ENCODE measurements around the gene SLC35E2B. TPM values are rescaled to one million over a fixed set of nuclear protein-coding genes. Genes with fewer than 3 reads are reported as not detected.

SLC35E2B gene
- total and polyA plus RNA-seq, 3 donors from 2014 or later, result 25.9 to 50.0 (median 48.8) TPM

GRCh38 chr1:1672181-1672965 lies 20.2 kb downstream of the SLC35E2B start:
- no peak overlapping the region for H3K4me3 ChIP-seq
- no peaks in the 10 kb centered on the region for H3K9me3 ChIP-seq
- TF ChIP-seq POLR2A (IDR thresholded peaks at IDR 0.05), result no peak
- TF ChIP-seq, protein P1, sequence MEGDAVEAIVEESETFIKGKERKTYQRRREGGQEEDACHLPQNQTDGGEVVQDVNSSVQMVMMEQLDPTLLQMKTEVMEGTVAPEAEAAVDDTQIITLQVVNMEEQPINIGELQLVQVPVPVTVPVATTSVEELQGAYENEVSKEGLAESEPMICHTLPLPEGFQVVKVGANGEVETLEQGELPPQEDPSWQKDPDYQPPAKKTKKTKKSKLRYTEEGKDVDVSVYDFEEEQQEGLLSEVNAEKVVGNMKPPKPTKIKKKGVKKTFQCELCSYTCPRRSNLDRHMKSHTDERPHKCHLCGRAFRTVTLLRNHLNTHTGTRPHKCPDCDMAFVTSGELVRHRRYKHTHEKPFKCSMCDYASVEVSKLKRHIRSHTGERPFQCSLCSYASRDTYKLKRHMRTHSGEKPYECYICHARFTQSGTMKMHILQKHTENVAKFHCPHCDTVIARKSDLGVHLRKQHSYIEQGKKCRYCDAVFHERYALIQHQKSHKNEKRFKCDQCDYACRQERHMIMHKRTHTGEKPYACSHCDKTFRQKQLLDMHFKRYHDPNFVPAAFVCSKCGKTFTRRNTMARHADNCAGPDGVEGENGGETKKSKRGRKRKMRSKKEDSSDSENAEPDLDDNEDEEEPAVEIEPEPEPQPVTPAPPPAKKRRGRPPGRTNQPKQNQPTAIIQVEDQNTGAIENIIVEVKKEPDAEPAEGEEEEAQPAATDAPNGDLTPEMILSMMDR (IDR thresholded peaks at IDR 0.05), result no peak
- no peaks in the 10 kb centered on the region for H3K27me3 ChIP-seq
- no peaks in the 10 kb centered on the region for H3K4me1 ChIP-seq
- H3K27ac ChIP-seq, result no peak overlapping the region
- 88 to 91% methylated on average over 25 of the region's 25 CpGs for WGBS, 2 donors
- no peak for DNase-seq
- H3K36me3 ChIP-seq (ENCODE audit: low read depth, missing control alignments), result peaks cover 5% of the 10 kb centered on the region
- intact Hi-C loops (cut with DNase I; ENCODE audit: low total_unique reads), result loop anchor here (10.0 kb wide), 1 partner anchor 572 kb away; no protein-coding TSS in a partner anchor

DNA sequence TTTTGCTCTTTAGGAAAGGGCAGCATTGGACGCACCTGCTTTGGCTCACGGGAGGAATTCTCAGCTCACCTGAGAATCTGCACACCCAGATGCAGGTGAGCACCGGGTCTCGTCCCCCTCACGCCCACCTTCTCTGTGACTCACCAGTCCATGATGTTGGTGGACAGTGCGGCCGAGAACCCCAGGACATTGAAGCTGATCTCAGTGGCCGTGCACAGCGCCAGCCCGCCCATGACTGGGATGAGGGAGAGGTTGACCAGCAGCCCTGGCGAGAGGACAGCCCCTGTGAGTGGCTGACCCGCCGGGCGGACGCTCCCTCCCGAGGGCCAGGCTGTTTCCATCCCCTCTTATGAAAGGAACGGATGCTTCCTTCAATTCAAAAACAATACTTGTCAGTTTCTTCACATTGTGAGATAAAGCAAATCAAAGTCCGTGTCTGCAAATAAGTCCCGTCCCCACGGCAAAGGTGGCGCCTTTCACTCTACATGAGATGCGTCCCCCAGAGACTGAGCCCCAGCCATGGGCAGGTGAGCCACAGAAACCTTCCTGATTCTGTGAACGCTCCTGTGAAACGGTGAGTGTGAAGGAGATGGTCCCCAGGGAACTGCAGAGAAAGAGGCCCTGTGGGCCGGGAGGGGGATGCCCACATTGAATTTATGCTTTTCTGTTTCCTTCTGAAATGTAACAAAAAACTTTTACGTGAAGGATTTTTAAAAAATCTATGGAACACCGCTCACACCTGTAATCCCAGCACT lies 21.1 kb downstream of the SLC35E2B start:
- Histone ChIP-seq H3K27ac (no peak overlapping the region), H3K4me1 (no peaks in the 10 kb centered on the region), H3K9me3 (no peaks in the 10 kb centered on the region), H3K36me3 (ENCODE audit: low read depth, missing control alignments) (peaks cover 5% of the 10 kb centered on the region), H3K27me3 (no peaks in the 10 kb centered on the region), H3K4me3 (no peak overlapping the region)
- WGBS, 2 donors, result 85 to 88% methylated on average over 27 of the region's 27 CpGs
- intact Hi-C loops (cut with DNase I; ENCODE audit: low total_unique reads), result loop anchor here (10.0 kb wide), 1 partner anchor 573 kb away; no protein-coding TSS in a partner anchor
- TF ChIP-seq, protein P1 (IDR thresholded peaks at IDR 0.05), result no peak
- TF ChIP-seq POLR2A (IDR thresholded peaks at IDR 0.05), result no peak
- no peak for DNase-seq

GRCh38 chr1:1670866-1671265 lies 21.7 kb downstream of the SLC35E2B start:
- TF ChIP-seq, protein P1 (IDR thresholded peaks at IDR 0.05), result no peak
- TF ChIP-seq POLR2A (IDR thresholded peaks at IDR 0.05), result no peak
- no peak overlapping the region for H3K4me3 ChIP-seq
- H3K4me1 ChIP-seq, result no peaks in the 10 kb centered on the region
- no peak overlapping the region for H3K27ac ChIP-seq
- WGBS, 2 donors, result 92 to 93% methylated on average over 15 to 24 of the region's 24 CpGs
- DNase-seq, result no peak
- peaks cover 5% of the 10 kb centered on the region for H3K36me3 ChIP-seq (ENCODE audit: low read depth, missing control alignments)
- no peaks in the 10 kb centered on the region for H3K27me3 ChIP-seq
- H3K9me3 ChIP-seq, result no peaks in the 10 kb centered on the region
- intact Hi-C loops (cut with DNase I; ENCODE audit: low total_unique reads), result loop anchor here (10.0 kb wide), 1 partner anchor 574 kb away; no protein-coding TSS in a partner anchor

DNA sequence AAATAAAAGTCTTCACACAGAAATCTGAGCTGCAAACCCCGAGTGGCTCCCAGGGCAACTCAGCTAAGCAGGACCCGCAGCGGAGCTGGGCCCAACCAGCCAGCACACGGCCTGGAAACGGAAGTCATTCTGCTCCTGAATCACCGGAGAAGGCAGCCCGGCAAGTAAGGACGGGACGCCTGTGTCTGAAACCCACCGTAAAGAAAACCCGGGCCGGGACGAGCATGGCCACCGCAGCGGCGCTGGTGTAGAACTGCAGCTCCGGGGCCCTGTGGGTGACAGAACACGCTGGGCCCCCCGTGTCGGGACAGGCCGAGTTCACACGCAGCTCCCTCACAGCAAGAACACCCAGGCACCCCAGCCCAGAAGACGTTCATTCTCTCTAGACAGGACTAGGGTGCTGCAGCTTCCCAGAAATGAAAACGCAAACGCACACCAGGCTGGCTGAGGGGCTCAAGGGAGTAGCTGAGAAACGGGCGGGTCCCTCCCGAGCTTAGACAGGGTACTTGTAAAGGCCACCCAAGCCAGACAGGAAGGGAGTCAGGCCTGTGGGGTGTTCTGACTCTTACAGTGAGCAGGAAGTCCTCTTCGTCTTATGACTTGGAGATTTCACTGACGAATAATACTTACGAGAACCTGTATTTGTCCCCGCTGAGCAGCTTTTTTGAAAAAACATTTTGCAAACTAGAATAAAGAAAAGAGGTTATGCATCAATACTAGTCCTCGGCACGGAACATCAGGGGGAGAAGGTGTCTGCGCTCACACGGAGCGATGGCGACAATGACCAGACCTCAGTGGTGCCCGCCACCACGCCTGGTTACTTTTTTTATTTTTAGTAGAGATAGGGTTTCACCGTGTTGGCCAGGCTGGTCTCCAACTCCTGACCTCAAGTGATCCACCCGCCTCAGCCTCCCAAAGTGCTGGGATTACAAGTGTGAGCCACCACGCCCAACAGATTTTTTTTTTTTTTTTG lies 22.8 kb downstream of the SLC35E2B start:
- intact Hi-C loops (cut with DNase I; ENCODE audit: low total_unique reads), result loop anchor here (10.0 kb wide), 1 partner anchor 575 kb away; no protein-coding TSS in a partner anchor
- Histone ChIP-seq H3K9me3 (no peaks in the 10 kb centered on the region), H3K27ac (no peak overlapping the region), H3K4me3 (no peak overlapping the region), H3K4me1 (no peaks in the 10 kb centered on the region), H3K36me3 (ENCODE audit: low read depth, missing control alignments) (peaks cover 5% of the 10 kb centered on the region), H3K27me3 (no peaks in the 10 kb centered on the region)
- WGBS, 2 donors, result 88 to 92% methylated on average over 32 to 43 of the region's 43 CpGs
- TF ChIP-seq, protein P1 (IDR thresholded peaks at IDR 0.05), result no peak
- no peak for TF ChIP-seq POLR2A (IDR thresholded peaks at IDR 0.05)
- DNase-seq, result no peak

Measured in testis (tissue), 3 donors.